UCSD-AML1 (cell line): ENCODE data around the gene SLC9A8.
"Not testable (repeated sequence)": the region's sequence is repeated elsewhere in the genome, so short reads cannot be mapped to it uniquely, and the experiment has no call there.

Experiments used
- DNase-seq: peaks from one replicate; lab custom pipeline; 2025; ENCODE audit not compliant: unreplicated experiment; lab: John Stamatoyannopoulos, UW

The SLC9A8 gene

DNA sequence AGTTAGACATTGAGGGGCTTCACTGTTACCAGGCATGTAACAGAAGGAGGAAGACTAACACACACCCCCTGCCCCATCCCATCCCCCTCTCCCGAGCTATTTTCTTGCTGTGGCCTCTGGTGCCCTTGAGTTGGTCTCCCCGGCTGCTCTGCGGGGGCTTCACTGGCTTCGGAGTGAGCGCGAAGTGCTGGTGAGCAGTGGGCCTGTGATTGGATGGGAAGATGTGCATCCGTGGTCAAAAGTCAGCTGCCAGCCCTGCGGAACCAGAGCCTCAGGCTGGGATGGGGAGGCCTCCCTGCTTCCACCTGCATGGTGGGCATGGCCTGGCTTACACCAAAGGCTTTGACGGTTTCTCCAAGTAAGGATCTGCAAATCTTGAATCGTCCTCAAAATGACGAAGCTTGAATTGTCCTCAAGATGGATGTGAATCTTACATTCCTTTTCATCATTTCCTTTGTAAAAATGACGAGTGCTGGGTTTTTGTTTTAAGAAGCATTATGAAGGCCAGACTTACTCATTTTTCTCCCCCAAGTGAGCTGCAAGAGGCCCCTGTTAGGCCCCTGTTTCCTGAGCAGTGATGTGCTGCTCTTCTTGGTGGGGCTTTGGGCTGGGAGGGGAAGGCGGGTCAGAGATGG, 79.0 kb downstream of the SLC9A8 start:
- no peak for DNase-seq

DNA sequence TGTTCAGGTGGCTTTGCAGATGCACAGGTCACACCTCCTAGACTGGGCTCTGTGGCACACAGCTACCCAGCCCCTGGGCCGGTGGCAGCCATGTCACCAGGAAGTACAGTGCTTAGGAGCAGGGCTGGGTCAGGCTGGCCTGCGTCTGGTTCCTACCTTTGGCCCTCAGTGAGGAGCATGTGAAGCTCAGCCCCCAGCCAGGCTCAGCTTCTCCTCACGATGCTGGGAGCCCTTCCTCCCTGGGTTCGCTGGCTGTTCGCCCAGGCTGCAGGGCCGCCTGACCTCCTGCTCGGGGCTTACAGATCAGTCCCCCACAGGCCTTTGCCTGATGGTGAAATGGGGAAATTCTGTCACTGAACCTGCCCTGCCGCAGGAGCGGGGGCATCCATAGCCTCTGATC, 79.6 kb downstream of the SLC9A8 start:
- no peak for DNase-seq

DNA sequence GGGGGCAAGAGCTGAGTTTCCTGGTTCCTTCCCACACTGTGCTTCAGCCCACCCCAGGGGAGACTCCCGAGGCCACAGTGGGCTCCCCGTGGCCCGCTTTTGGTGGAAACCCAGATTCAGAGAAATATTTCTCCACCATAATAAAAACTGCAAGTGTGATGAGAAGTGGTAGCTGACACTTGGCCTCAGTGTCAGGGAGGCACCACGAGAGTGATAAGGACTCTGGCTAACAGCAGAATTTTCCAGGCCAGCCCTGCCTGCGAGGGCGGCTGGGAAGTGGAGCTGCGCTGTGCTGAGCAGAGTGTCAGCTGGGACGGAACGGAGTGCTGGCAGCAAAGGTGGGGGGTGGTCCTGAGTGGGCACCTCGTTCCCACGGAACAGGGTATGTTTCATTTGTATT, 80.2 kb downstream of the SLC9A8 start:
- no peak for DNase-seq

DNA sequence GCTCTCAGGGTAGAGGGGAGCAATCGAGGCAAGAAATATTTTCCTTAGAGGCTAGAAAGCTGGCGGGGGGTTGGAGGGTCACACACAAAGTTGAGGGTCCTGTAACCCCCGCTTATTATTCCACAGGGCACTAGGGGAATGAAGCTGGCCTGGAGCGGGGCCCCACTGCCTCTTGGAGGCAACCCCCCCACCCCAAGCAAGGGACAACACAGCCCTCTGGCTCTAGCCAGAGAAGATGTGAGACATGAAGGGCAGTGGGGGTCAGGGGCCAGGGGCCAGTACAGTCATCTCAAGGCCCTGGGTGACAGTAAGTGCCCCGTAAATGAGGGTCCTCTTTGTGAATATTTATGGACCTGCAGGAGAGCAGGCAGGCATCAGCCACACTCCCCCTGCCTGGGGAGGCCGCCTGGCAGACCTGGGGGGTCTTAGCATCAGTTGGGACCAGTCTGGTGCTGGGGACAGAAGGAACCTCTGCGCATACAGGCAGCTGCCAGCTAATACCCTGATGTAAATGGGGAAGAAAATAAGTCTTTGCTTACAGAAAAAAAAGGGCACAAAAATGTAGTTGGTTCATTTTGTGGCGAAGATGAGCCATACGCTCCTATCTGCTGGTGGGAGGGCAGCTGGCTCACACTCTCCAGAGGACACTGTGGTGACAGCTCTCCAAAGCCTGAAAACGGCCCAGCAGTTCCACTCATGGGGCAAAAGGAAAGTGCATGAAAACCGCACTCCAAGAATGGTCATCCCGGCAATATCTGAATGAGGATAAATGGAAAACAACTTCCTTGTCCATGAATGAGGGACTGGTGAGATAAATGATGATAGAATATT, 80.8 kb downstream of the SLC9A8 start:
- DNase-seq, result no peak

GRCh38 chr20:49894073-49894470, 81.4 kb downstream of the SLC9A8 start:
- no peak for DNase-seq

DNA sequence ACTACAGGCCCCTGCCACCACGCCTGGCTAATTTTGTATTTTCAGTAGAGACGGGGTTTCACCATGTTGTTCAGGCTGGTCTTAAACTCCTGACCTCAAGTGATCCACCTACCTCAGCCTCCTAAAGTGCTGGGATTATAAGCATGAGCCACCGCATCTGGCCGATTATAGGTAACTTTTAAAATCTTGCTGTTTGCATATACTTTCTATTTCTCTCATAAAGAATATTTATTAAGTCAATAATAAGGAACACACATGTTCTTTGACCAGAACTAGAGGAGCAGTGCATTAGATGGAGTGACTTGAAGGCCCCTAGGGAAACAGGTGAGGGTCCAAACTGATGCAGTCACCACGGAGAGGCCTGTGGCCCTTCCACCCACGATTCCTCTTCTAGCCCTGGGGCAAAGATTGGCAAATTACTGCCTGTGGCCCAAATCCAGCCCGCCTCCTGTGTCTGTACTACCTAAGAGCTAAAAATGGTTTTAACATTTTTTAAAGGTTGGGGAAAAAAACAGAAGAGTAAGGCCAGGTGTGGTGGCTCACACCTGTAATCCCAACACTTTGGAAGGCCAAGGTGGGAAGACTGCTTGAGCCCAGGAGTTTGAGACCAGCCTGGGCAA, 83.0 kb downstream of the SLC9A8 start:
- not testable (repeated sequence) for DNase-seq

DNA sequence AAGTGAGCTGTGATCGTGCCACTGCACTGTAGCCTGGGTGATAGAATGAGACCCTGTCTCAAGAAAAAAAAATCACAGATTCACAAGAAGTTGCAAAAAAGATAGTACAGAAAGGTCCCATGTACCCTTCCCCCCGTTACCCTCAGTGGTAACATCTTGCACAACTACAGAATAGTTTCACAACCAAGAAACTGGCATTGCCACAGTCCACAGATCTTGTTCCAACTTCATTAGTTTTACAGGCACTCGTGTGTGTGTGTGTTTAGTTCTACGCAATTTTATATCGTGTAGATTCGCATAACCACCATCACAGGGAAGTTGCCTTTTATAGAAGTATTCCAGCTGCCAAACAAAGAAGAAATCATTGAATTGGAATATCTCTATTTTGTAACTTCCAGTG, 83.6 kb downstream of the SLC9A8 start:
- DNase-seq, result no peak

- DNase-seq, result no peak
These were observed 87.1 kb downstream of the SLC9A8 start for GRCh38 chr20:49899541-49900383.

DNA sequence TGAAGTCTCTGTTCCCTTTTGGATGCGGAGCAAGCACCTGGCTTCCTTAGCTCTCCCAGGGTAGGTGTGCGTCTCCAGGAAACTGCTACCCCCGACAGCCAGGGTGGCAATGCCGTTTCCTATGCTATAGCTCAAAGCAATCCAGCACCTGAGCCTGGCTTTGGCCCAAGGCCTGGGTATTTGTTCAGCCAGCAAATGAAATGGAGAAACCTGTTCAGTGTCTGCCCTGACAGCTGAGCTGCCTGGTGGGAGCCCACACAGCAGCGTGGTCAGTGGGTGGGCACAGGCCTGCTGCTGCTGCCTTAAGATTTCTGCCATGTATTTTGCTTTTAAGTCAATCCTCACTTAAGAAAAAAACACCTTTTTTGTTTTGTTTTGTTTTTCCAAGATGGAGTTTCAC, 89.0 kb downstream of the SLC9A8 start:
- DNase-seq, result no peak

- no peak for DNase-seq
These were observed 92.0 kb downstream of the SLC9A8 start for GRCh38 chr20:49904440-49905214.

DNA sequence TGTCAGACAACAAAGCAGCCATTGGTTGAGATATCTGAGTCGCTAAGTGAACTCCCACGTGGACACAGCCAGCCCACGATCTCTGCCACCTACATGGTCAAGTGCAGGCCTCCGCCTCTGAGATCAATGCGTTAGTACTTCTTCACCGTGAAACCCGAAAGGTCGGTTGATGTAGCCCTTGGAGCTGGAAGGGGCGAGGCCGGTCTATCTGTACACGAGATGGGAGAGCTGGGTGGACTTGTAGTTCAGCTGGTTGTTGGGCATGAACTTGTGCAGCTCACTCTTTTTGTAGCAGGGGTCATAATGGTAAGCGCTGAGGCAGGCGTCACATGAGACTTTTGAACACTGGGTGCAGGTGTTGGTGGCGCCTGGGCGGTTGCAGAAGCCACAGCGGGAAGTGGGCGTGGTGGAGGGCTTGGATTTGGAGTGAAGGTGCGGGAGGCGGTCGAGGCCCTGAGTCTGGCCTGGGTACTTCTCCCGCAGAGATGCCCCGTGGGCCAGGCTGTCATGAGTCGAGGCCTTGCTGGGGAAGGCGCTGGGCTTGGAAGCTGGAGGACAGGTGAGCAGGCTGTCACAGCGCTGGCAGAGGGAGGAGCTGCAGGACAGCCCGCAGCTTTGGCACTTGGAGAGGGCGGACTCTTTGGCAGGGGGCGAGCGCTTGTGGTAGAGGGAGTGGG, 92.9 kb downstream of the SLC9A8 start:
- no peak for DNase-seq

GRCh38 chr20:49906101-49906604, 93.5 kb downstream of the SLC9A8 start:
- no peak for DNase-seq

GRCh38 chr20:49906615-49907154, 94.1 kb downstream of the SLC9A8 start:
- DNase-seq, result no peak

DNA sequence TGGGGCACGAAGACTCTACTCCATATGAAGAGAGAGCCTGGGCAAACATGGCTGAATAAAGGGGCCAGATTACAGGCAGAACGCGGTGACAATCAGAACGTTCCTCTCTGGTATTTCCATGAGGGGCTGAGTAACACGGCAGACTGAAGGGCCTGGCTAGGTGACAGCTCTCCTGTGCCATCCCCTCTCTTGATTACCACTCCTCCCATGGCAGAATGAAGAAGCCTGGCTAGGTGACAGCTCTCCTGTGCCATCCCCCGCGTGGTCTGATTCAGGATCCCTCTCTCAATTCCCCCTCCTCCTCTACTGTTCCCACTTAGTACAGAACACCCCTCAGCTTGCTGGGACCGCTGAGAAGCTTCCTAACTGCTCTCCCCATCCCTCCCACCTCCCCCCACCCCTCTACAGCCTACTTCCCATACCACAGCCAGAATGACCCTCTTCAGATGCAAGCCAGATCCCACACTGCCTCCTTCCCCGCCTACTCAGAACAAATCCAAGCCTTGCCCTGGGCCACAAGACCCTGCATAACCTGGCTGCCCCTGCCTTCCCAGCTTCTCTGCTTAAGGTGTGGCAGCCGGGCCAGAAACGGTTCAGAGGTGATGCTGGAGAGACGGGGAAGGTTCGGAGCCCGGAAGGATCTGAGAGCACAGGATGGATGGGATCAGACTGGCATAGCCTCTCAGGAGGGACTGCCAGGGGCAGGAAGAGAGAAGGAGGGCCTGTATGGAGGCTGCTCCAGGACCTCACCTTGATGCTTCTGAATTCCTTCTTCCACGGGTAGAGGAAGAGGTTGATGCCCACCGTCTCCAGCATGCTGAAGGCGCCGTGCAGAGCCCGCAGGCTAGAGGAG, 95.0 kb downstream of the SLC9A8 start:
- DNase-seq, result no peak

- no peak for DNase-seq
These were observed 95.6 kb downstream of the SLC9A8 start for GRCh38 chr20:49908258-49908565.

- no peak for DNase-seq
These were observed 97.1 kb downstream of the SLC9A8 start for GRCh38 chr20:49909499-49910339.

DNA sequence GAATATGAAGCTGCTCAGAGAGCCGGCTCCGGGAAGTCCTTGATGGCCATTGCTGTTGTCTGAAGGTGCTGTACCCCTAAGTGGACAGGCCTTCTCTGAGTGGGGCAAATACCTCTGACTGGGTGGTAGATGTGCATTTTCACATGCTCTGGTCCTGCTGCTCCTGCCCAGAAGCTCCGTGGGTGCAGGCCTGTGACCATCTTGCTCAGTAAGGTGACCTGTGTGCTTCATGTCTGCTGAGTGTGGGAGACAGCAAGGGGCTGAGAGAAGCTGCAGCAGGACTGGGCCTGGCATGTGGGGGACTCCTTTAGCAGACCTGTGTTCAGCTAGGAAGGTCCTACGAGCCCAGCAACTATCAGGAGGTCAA, 97.7 kb downstream of the SLC9A8 start:
- no peak for DNase-seq
